HL-60/S4 treated with retinoic acid at 250 ng/mL for 4 days and 3 days (cell line): ENCODE results near the gene SLC31A1.

ENCODE experiments used
- in situ Hi-C: fragments of 300-500 bp; cut with MboI; formaldehyde crosslinking; loops from 2 replicates; pipeline ENCODE4 v1.7.0; 2022; ENCODE audit warnings: low sequenced_read_pairs

Gene SLC31A1

GRCh38 chr9:113221003-113221799 is at the start of gene SLC31A1, which contains the start of gene FKBP15:
SLC31A1 (plus strand) TSS chr9:113221544; CDS start chr9:113256149, 34,605 bp downstream.
FKBP15 (minus strand) TSS chr9:113221277; CDS start chr9:113221243, 34 bp downstream.
- in situ Hi-C loops = no loop called here

GRCh38 chr9:113173341-113173740 is 48.0 kb upstream of the SLC31A1 start:
- in situ Hi-C loops = no loop called here

GRCh38 chr9:113176803-113177202 is 44.5 kb upstream of the SLC31A1 start:
- in situ Hi-C loops = no loop called here

GRCh38 chr9:113177251-113177650 is 44.1 kb upstream of the SLC31A1 start:
- in situ Hi-C loops = no loop called here

- in situ Hi-C loops = no loop called here
Measured at GRCh38 chr9:113178087-113178486, 43.3 kb upstream of the SLC31A1 start.

- in situ Hi-C loops = no loop called here
Measured at GRCh38 chr9:113179839-113180238, 41.5 kb upstream of the SLC31A1 start.

GRCh38 chr9:113181165-113181564 is 40.2 kb upstream of the SLC31A1 start:
- in situ Hi-C loops = no loop called here

- in situ Hi-C loops = no loop called here
Measured at GRCh38 chr9:113183956-113184488, 37.3 kb upstream of the SLC31A1 start.

GRCh38 chr9:113184539-113184938 is 36.8 kb upstream of the SLC31A1 start:
- in situ Hi-C loops = no loop called here

- in situ Hi-C loops = no loop called here
Measured at GRCh38 chr9:113185271-113185670, 36.1 kb upstream of the SLC31A1 start.

- in situ Hi-C loops = no loop called here
Measured at GRCh38 chr9:113186137-113186755, 35.1 kb upstream of the SLC31A1 start.

GRCh38 chr9:113187929-113188595 is 33.3 kb upstream of the SLC31A1 start:
- in situ Hi-C loops = no loop called here

GRCh38 chr9:113192455-113192854 is 28.9 kb upstream of the SLC31A1 start:
- in situ Hi-C loops = no loop called here

GRCh38 chr9:113199683-113200329 is 21.5 kb upstream of the SLC31A1 start:
- in situ Hi-C loops = no loop called here

GRCh38 chr9:113205432-113205831 is 15.9 kb upstream of the SLC31A1 start:
- in situ Hi-C loops = no loop called here

GRCh38 chr9:113205861-113206260 is 15.5 kb upstream of the SLC31A1 start:
- in situ Hi-C loops = no loop called here

GRCh38 chr9:113210815-113211214 is 10.5 kb upstream of the SLC31A1 start:
- in situ Hi-C loops = no loop called here

GRCh38 chr9:113215132-113215531 is 6.2 kb upstream of the SLC31A1 start:
- in situ Hi-C loops = no loop called here

- in situ Hi-C loops = no loop called here
Measured at GRCh38 chr9:113216406-113216805, 4.9 kb upstream of the SLC31A1 start.

GRCh38 chr9:113219186-113219936 is 2.0 kb upstream of the SLC31A1 start:
- in situ Hi-C loops = no loop called here
